CD4-positive, alpha-beta T cell treated with Interleukin-6 at 100 ng/mL for 8 hours (primary cell): ENCODE results near the gene OAT.

Source experiments
- DNase-seq: peaks from one replicate; pipeline ENCODE4 v3.0.0-alpha.2; 2020; ENCODE audit warnings: mixed read lengths, low spot score

OAT gene

DNA sequence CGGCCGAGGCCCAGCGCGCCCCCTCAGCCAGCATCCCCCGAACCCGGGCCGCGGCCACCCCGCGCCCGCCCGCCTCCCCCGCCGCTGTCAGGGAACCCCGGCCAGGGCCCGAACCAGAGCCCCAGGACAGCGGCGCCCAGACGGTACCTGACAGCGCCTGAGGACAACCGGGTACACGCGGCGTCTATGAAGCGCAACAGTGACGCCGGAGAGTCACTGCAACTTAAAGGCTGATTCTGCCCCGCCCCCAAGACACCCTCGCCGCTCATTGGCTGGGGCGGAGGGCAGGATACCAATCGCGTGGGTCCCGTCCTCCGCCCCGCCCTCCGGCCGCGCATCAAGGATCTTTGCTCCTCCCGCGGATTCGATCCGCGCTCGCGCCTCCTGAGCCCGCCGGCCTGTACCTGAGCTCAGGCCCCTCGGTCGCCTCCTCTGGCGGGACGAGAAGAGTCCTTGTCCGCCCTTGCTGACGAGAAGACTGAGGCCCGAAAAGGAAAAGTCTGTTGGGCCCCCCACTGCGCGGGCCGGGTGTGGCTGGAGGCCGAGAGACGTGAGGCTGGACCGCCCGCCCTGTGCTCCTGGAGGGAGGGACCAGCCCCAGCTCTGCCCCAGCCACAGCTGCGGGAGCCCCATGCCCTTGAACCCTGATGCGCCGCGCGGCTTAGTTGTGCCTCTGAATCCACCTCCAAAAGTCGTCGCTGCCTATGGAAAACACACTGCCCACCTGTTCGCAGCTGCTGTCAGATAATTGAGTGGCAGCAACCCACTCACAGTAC lies at the start of gene OAT:
OAT (minus strand) TSS at position 198 of the 776 bp plus-strand sequence. CDS start 6,752 bp downstream, outside the sequence.
- peak; percentile 95 for DNase-seq

DNA sequence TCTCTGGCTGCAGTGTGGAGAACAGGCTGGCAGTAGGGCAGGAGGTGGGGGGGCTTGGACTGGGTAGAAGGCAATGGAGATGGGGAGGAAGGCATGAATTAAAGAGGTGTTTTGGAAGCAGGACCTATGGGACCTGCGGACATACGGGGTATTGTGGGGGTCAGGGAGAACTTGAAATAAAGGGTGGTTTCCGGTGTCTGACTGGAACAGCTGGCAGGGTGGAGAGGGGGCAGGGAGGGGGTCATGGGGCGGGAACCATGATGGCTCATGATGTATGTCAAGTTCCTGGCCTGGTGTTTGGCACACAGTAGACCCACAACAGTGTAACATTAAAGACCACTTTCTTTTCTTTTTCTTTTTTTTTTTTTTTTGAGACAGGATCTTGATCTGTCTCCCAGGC lies 48.4 kb upstream of the OAT start:
- DNase-seq, result no peak

DNA sequence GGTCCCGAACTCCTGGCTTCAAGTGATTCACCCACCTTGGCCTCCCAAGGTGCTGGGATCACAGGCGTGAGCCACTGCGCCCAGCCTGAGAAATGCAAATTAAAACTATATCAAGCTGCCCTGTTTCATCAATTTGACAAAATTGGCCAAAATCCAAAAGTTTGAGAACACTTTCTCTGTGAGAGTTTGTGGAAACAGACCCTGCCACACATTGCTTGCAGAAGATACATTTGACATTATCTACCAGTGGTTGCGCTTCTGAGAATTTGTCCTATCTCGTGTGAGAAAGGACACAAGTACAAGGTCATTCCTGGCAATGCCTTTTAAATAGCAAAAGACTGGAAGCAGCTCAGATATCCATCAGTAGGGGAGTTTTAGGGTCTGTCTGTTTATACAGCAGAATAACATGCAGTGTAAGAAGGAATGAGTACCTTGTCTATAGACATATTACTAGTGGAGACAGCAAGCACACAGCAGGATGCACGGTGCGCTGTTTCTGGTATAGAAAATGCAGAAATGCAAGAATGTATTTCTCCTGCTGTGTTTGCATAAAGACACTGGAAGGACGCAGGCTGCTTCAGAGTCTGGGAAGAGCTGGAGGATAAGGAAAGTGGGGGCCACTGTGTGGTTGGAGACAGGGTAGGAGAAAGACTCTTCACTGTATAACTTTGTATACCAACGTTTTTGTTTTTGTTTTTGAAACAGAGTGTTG lies 47.2 kb upstream of the OAT start:
- DNase-seq, result no peak

DNA sequence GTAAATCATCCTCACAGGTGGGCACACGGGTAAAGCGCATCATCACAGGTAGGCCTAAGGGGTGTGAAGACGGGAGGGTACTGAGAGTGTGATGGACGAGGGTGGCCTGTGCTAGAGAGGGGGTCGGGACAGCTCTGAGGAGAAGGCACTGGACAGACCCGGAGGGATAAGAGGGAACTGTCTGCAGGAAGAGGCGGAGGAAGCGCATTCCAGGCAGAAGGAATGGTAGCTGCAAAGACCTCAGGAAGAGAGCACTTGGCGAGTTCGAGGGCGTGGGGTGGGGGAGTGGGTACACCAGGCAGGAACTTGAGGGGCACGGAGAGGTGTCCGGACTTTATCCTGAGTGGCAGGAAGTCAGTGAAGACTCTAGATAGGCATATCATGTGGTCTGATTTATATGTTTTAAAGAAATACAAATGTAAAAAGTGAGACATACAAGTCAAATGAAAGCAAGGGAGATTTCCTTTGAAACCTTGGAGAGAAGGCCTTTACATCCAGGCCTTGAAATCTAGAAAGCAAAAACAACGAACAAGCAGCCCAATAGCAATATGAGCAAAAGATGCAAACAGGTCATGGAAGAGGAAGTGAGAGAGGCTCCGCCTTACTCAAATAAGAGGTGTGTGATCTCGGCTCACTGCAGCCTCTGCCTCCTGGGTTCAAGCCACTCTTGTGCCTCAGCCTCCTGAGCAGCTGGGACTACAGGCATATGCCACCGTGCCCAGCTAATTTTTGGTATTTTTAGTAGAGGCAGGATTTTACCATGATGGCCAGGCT lies 46.5 kb upstream of the OAT start:
- DNase-seq, result peak; percentile 22

DNA sequence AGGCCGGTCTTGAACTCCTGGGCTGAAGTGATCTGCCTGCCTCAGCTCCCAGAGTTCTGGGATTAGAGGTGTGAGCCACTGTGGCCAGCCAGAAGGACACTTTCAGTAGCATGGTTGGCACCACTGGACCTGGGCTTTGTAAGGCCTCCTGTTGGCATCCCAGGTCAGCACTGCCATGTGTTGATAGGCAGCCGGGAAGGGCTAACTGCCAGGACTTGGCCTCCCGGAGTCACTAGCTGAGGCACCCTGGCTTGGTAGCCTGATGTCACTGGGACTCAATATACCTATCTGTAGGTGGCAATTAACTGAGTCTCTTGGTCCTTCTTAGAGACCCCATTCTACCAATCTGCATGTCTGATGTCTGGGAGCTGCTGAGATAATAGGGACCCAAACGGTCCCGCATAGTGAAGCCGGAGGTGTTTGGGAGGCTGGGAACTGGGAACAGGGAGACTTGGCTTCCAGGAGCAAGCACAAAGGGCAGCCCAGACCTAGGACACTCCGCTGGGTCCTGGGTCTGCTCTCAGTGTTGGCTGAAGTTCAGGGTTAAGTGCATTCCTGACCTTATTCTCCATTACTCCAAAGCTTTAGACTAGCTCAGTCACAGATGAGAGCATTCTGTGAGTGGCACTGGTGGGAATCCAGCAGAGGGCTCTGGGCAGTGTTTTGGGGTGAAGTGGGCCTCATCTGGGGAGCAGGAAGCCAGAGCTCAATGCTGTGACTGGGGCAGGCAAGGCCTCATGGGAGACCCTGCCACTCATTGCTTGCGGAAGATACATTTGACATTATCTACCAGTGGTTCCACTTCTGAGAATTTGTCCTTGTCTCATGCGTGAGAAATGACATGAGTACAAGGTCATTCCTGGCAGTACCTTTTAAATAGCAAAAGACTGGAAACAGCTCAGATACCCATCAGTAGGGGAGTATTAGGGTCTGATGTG lies 45.6 kb upstream of the OAT start:
- DNase-seq, result no peak

DNA sequence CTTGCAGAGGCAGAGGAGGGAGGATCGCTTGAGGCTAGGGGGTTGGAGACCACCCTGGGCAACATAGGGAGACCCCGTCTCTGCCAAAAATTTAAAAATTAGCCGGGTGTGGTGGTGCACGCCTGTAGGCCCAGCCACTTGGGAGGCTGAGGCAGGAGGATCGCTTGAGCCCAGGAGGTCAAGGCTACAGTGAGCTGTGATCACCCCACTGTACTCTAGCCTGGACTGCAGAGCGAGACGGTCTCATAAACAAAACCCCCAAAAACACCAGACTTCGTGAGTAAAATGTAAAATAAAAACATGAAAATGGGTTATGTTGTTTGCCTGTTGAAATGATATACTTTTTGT lies 43.6 kb upstream of the OAT start:
- DNase-seq, result no peak

DNA sequence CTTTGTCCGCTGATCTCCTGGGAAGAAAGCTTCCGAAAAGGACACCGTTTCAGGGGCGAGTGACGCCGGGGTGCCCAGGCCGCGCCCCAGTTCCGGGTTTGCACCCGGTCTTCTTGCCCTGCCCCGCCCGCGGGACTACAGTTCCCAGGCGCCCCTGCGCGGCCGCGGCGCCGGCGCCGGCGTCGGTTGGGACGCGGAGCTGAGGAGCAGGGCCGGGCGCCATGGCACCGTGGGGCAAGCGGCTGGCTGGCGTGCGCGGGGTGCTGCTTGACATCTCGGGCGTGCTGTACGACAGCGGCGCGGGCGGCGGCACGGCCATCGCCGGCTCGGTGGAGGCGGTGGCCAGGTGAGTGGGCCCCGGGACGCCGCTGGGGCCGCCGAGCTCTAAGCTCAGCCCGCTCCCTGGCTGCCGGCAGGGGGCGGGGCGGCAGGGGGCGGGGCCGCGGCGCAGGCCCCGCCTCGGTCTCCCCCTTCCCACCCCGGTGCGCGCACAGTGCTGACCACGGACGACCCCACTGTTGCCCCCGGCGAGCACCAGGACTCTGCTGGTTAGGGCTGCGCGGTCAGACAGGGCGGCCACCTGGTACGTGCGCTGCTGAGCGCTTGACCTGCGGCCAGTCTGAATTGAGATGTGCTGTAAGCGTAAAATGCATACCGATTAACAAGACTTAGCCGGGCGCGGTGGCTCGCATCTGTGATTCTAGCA lies 43.1 kb upstream of the OAT start, which contains the start of gene LHPP:
LHPP (plus strand) TSS at position 182 of the 706 bp plus-strand sequence; CDS start at position 222, 40 bp downstream.
- peak; percentile 85 for DNase-seq

DNA sequence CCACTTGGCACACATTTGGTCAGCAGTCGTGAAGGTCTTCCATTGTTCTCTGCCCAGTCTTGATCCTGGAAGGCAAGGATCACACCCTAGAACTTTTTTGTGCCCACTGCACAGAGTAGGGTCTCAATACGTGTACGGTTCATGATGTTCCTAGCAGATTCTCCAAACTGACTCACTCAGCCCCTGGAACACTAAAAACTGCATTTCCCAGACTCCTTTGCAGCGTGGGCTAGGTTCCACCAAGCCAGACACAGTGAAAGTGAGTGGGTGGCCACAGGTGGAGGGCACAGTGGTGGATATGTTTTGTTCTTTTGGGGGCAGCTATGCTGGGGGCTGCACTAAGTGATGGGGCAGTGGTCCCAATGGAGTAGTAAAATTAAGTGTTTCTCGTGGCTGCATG lies 41.4 kb upstream of the OAT start:
- DNase-seq, result no peak

DNA sequence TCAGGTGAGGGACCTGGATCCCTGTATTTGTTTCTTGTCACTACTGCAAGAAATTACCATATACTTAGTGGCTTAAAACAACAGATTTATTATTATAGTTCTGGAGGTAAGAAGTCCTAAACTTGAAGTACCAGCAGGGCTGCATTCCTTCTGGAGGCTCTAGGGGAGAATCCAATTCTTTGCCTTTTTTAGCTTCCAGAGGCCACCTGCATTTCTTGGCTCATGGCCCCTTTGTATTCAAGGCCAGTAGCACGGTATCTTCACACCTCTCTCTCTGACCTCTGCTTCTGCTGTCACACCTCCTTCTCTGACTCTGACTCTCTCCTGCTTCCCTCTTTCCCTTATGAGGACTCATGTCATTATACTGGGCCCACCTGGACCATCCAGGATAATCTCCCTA lies 40.7 kb upstream of the OAT start:
- no peak for DNase-seq

DNA sequence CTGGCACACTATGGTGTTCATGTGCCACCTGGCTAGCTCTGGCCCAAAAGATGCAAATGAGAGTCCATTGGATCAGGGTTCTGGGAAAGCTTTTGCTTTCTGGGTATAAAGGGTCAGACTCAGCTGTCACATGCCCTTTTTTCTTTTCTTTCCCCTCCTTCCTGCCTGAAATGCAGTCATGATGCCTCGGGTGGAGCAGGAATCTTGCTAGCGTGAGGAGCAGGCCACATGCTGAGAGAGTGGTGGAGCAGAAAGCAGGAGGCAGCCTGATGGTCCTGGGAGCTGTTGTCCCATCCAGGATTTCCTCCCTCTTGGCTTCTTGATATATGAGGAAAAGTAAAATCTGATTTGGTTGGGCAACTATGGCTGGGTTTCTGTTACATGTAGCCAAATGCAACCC lies 40.2 kb upstream of the OAT start:
- DNase-seq, result no peak

DNA sequence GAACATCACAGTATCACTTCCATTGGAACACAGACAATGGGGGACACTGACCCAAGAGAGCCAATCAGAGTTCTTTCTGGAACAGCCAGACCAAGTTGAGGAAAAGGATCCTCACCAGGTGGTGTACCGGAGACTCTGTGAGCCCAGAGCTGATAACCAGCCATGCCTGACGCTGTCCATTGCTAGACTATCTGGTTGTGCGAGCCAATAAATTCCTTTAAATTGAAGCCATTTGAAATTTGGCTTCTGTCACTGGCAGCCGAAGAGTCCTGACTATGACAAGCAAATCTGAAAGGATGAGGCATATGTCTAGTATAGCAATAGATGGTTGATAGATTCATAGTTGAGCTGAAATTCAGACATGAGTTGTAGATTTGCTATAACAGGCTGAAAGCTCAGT lies 39.8 kb upstream of the OAT start:
- DNase-seq, result no peak

DNA sequence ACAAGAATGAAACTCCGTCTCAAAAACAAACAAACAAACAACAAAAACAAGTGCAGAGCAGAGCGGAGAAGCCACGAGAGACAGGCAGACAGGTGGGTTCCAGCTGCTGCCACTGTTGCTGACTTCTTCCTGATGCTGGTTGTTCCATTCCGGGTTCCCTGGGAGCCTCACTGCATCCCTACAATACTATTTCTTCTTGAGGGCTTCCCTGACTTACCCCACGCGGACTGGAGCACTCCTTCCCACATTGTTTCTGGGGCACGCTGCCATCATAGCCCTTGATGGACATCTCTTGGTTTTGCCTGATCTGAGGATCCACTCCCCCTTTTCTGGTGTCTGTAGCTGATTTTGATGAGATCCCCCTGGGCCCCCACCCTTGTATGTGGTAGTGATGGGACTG lies 36.7 kb upstream of the OAT start:
- DNase-seq, result no peak

DNA sequence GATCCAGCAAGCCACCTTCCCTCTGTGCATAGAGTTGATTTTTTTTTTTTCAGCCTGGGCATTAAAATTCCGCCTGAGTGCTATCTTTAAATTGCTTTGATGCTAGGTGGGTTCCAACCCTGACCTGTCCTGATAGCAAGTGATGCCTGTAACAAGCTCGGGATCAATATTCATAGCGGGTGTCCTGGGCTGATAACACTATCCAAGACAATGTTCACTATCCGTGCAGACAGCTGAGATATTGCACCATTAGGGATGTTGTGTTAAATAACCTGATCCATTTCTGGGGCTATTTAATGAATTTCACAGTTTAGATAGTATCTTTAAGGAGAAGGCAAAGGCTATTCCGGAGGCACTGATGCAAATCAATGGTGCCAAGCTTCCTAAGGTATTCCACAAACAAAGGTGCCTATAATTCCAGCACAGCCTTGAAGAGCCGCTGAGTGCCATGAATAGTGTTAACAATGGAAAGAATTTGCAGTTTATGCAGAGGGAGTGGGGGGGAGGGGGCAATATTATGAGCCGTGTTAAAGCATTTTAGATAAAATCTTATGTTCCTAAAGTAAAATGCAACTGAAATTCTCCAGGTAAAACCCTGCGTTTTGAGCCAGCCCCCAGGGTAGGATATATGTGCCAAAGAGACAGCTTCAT lies 35.4 kb upstream of the OAT start:
- DNase-seq, result no peak

DNA sequence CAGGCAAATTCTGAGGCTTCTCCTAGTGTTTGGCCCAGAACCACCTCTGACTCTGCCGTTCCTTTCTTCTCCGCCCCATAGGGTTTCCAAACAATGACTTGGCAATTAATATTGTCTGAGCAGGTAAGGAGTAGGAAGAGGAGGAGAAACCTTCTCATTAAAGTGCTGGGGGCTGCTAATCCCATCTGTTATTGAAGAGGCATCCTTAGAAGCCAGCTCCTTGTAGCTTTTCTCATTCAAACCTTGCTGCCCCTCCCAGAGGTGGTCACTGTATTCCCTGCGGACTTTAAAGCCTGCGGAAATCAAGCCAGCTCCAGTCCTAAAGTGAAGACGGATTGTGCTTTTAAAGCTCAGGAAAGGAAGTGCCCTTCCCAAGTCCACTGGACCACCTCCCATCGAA lies 32.6 kb upstream of the OAT start:
- no peak for DNase-seq

DNA sequence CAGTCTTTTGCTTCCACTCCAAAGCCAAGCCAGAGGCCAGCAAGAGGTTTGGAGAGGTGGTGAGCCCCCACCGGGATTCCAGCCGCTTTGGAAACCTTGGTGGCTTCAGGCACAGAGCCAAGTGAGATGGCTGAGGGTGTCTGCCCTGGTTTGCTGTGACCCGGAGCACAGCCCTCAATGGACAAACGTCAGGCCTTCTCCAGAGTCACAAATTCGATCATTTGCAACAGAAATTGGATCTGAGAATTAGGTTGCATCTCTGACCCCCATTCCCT lies 32.0 kb upstream of the OAT start:
- DNase-seq, result no peak

DNA sequence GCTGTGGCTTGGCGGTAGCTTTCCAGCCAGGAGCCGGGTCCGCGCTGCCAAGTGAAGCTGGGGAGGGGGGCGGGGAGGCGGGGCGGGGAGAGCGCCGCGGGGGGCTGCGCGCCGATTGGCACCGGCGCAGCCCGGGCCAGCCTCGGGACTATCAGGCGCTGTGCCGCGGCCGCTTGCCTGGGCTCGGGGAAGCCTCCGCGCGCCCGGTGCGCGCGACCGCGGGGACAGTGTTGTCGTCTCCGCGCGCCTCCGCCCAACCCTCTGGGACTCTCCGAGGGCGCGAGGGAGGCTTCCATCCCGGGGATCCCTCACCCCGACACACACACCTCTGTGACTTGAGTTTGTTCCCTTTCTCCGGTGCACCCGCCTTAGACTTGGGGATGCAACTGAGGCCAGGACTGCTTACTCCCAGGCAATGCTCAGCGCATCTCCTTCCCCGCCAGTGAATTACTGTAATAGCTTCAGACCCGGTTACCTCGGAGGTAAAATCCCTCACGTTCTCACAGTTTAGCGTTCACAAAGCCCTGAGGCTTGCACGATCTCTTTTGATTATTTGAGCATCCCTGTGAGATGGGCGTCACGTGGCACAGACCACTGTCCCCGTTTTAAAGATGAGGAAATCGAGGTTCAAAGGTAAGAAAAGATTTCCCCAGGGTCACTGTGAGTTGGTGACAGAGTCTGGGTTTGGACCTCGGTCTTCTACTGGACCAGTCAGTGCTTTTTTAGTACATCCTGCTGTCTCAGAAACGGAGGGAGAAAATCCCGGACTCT lies 31.5 kb upstream of the OAT start, which contains the start of gene NKX1-2:
NKX1-2 (minus strand) TSS at position 24 of the 771 bp plus-strand sequence. CDS start 92 bp downstream, outside the sequence.
- no peak for DNase-seq

DNA sequence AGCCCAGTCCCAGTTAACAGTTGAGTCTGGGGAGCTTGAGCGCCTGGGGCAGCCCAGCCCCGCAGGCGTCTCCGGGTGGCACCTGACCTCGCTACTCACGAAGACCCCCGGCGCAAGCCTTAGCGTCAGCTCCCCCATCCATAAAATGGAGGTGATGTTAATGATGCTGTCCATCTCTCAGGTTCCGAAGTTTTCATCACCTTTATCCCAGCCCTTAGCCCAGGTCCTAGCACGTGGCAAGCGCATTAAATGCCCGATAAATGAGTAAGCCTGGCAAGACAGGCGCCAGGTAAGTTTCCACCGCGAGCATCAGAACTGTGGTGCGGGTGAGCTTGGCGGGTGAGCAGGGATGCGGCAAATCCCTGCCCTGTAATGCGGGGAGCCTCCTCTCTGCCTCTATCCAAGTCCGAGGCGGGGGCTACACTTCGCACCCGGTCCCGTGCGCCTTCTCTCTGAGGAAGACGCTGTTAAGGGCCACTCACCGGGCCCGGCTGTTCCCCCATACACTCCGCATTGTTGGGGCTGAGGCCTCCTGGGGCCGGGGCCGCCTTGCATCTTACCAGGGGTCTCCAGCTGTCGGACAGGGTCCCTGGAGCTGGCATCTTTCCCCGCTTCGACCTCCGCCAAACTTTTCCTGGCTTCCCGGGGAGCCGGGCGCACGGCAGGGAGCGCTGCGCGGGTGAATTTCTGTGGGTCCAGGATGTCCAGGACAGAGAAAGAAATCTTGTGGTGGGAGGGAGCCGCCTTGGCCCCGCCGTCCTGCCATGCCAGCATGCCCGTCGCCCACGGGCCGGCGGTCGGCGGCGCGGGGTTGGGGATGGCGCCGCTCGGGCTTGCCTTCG lies 30.7 kb upstream of the OAT start:
- no peak for DNase-seq

DNA sequence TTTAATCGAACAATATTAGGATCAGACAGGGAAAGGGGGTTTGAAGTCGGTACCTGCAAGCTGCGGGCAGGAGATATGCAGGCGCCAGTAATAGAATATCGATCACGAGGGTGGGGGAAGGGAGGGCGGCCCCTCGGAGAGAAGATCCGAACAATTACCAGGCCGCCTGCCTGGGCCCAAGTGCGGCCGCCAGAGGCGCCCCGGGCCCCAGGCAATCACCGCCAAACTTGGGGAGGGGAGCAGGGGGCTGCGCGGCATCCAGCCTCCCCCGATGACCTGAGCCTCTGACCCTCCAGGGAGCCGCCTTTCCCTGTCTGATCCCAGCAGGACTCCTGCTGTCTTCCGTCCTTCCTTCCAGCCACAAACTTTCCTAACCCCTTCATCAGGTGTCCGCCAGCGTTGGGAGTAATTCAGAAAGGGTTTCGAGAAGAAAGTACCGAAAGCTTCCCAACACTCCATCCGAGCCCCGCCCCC lies 30.0 kb upstream of the OAT start:
- DNase-seq, result no peak
